ENCODE measurements around the gene RFNG. TPM values are rescaled to one million over a fixed set of nuclear protein-coding genes. Genes with fewer than 3 reads are reported as not detected.

RFNG gene
- total and polyA plus RNA-seq, 10 of the 15 experiments (the other 5 are each of a cell fraction or from before 2014, with no cell fraction given), result 0.10 to 19.6 (median 6.2) TPM

- in situ Hi-C loops (cut with MboI) (no loop called here), intact Hi-C loops (cut with micrococcal nuclease; ENCODE audit: unreplicated experiment) (no loop called here)
- no peak overlapping the region for H3K27ac ChIP-seq (ENCODE audit: control insufficient read depth, insufficient read depth)
- RAD21 ChIA-PET (ENCODE audit: unreplicated experiment), result no interaction called here
- BruUV-seq (replicated peaks), result no TSS peak
- H3K79me2 ChIP-seq (ENCODE audit: control insufficient read depth, insufficient read depth, low read length), result no peaks in the 10 kb centered on the region
- ATAC-seq, result no peak
- TF ChIP-seq KAT2A (conservative IDR thresholded peaks at IDR 0.05; ENCODE audit: control insufficient read depth, low read depth, low read length) (no peak), NBN (IDR thresholded peaks at IDR 0.05) (no peak), IKZF2 (IDR thresholded peaks at IDR 0.05) (no peak), BMI1 (IDR thresholded peaks at IDR 0.05; ENCODE audit: borderline replicate concordance) (no peak), HDAC2 (IDR thresholded peaks at IDR 0.05) (no peak), DPF2 (IDR thresholded peaks at IDR 0.05) (no peak), SMARCA5 (IDR thresholded peaks at IDR 0.05) (no peak), IRF4 (IDR thresholded peaks at IDR 0.05; ENCODE audit: low read depth, low read length) (no peak), ZNF217 (IDR thresholded peaks at IDR 0.05) (no peak), YY1 (IDR thresholded peaks at IDR 0.05; ENCODE audit: low read depth, low read length) (no peak), NFXL1 (IDR thresholded peaks at IDR 0.05; ENCODE audit: borderline replicate concordance) (no peak), CHD1 (IDR thresholded peaks at IDR 0.05; ENCODE audit: low read depth, low read length) (no peak), RB1 (IDR thresholded peaks at IDR 0.05; ENCODE audit: borderline replicate concordance) (no peak), NRF1 (conservative IDR thresholded peaks at IDR 0.05; ENCODE audit: low read depth, low read length) (no peak)
- TF ChIP-seq, protein P1, sequence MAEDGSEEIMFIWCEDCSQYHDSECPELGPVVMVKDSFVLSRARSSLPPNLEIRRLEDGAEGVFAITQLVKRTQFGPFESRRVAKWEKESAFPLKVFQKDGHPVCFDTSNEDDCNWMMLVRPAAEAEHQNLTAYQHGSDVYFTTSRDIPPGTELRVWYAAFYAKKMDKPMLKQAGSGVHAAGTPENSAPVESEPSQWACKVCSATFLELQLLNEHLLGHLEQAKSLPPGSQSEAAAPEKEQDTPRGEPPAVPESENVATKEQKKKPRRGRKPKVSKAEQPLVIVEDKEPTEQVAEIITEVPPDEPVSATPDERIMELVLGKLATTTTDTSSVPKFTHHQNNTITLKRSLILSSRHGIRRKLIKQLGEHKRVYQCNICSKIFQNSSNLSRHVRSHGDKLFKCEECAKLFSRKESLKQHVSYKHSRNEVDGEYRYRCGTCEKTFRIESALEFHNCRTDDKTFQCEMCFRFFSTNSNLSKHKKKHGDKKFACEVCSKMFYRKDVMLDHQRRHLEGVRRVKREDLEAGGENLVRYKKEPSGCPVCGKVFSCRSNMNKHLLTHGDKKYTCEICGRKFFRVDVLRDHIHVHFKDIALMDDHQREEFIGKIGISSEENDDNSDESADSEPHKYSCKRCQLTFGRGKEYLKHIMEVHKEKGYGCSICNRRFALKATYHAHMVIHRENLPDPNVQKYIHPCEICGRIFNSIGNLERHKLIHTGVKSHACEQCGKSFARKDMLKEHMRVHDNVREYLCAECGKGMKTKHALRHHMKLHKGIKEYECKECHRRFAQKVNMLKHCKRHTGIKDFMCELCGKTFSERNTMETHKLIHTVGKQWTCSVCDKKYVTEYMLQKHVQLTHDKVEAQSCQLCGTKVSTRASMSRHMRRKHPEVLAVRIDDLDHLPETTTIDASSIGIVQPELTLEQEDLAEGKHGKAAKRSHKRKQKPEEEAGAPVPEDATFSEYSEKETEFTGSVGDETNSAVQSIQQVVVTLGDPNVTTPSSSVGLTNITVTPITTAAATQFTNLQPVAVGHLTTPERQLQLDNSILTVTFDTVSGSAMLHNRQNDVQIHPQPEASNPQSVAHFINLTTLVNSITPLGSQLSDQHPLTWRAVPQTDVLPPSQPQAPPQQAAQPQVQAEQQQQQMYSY (CRISPR knock-in tag; IDR thresholded peaks at IDR 0.05), result no peak
- H3K27me3 ChIP-seq (replicated peaks in 1 of 2; ENCODE audit: control insufficient read depth in 2 of 2, insufficient read depth in 2 of 2, low read length in 1 of 2), result no peaks in the 10 kb centered on the region
- no peak for DNase-seq (ENCODE audit: low read depth, low spot score)
- no peak overlapping the region for H3K4me3 ChIP-seq
- no peak overlapping the region for H3K9ac ChIP-seq (ENCODE audit: control insufficient read depth, insufficient read depth, low read length)
- SMC1A ChIA-PET (ENCODE audit: uncharacterized antibody, unreplicated experiment), result no interaction called here
- H3K36me3 ChIP-seq (ENCODE audit: control insufficient read depth in 2 of 2, insufficient read depth in 2 of 2, low read length in 1 of 2), result no peaks in the 10 kb centered on the region
- FAIRE-seq, result no peak
- no peaks in the 10 kb centered on the region for H4K20me1 ChIP-seq (ENCODE audit: control insufficient read depth, insufficient read depth)
- WGBS (ENCODE audit: insufficient coverage, insufficient replicate concordance, low lambda C conversion rate, missing lambda C conversion rate), result 80% methylated on average over 22 of the region's 24 CpGs
- no peaks in the 10 kb centered on the region for H3K9me3 ChIP-seq (replicated peaks; ENCODE audit: control insufficient read depth, insufficient read depth, low read length)
- CTCF ChIA-PET, result no interaction called here
- no peak overlapping the region for H2AFZ ChIP-seq (ENCODE audit: control insufficient read depth, low read depth, low read length)
- H3K4me2 ChIP-seq (ENCODE audit: control insufficient read depth, insufficient read depth), result no peak overlapping the region
- POLR2A ChIA-PET, result no interaction called here
- no peaks in the 10 kb centered on the region for H3K4me1 ChIP-seq (ENCODE audit: control insufficient read depth, insufficient read depth, low read length)
Measured at GRCh38 chr17:82006468-82007227, 45.0 kb downstream of the RFNG start.
